B cell (primary cell): ENCODE measurements around the gene SCN8A. TPM values are rescaled to one million over a fixed set of nuclear protein-coding genes. Genes with fewer than 3 reads are reported as not detected.

Experiments
- ATAC-seq: fragments of 200-7000 bp; cut with Tn5 transposase; one replicate; pipeline ENCODE4 v1.10.0; 2021; ENCODE audit warnings: low read depth, mild to moderate bottlenecking, moderate number of reproducible peaks, moderate library complexity
- CTCF ChIA-PET: fragments of 350-600 bp; sonication (Branson Sonifier 250); formaldehyde crosslinking; loops from one replicate; lab custom pipeline; 2021; ENCODE audit warnings: antibody characterized with exemption, inconsistent platforms; lab: Charles Lee
- POLR2A ChIA-PET: fragments of 350-600 bp; sonication (Branson Sonifier 250); formaldehyde crosslinking; loops from one replicate; lab custom pipeline; 2021; ENCODE audit warnings: antibody characterized with exemption; lab: Charles Lee
- DNase-seq: peaks from one replicate; pipeline ENCODE4 v3.0.0; 2013
- H2AFZ ChIP-seq: 2 replicates; pipeline ENCODE4 v1.6.1; 2012; ENCODE audit warnings: mild to moderate bottlenecking, low read depth, low read length; ENCODE audit not compliant: insufficient read depth, poor library complexity, severe bottlenecking
- H3K27ac ChIP-seq, 2 donors: 1 replicate in 1 of 2; 2 replicates in 1 of 2; pipeline ENCODE4 v1.5.1; 2012 to 2013; ENCODE audit warnings: low read length in 2 of 2, mild to moderate bottlenecking in 2 of 2, moderate library complexity in 1 of 2
- H3K27me3 ChIP-seq, 4 experiments: fragments of 200-600 bp in 1 of 4; sonication (generic) in 1 of 4; replicated peaks in 1 of 4; 1 replicate in 2 of 4; 2 replicates in 2 of 4; pipeline versions ENCODE4 v1.6.1 to v1.7.0; 2013 to 2016; ENCODE audit warnings: low read length in 3 of 4, mild to moderate bottlenecking in 2 of 4, mixed read lengths in 1 of 4, moderate library complexity in 1 of 4; ENCODE audit not compliant: insufficient read depth in 4 of 4, control insufficient read depth in 3 of 4; ENCODE audit errors: control extremely low read depth in 1 of 4
- H3K36me3 ChIP-seq, 2 experiments: replicated peaks in 1 of 2; 1 replicate in 1 of 2; 2 replicates in 1 of 2; pipeline versions ENCODE4 v1.6.1 to v1.7.1; 2013; ENCODE audit warnings: low read length in 1 of 2; ENCODE audit not compliant: insufficient read depth in 2 of 2, control insufficient read depth in 1 of 2; ENCODE audit errors: control extremely low read depth in 1 of 2, extremely low read depth in 1 of 2
- H3K4me1 ChIP-seq, 2 donors: fragments of 200-600 bp in 1 of 2; sonication (generic) in 1 of 2; 1 replicate in 1 of 2; 2 replicates in 1 of 2; pipeline versions ENCODE4 v1.5.1 to v1.6.1; 2013 to 2017; ENCODE audit warnings: low read length in 2 of 2; ENCODE audit not compliant: control insufficient read depth in 2 of 2, insufficient read depth in 2 of 2
- H3K4me2 ChIP-seq: replicated peaks from 2 replicates; pipeline ENCODE3; 2012; ENCODE audit warnings: mild to moderate bottlenecking, low read depth, low read length; ENCODE audit not compliant: poor library complexity, severe bottlenecking
- H3K4me3 ChIP-seq, 5 experiments: fragments of 200-600 bp in 1 of 5; sonication (generic) in 1 of 5; 1 replicate in 3 of 5; 2 replicates in 2 of 5; pipeline versions ENCODE4 v1.5.1 to v1.7.0; 2011 to 2016; ENCODE audit warnings: low read length in 4 of 5, mild to moderate bottlenecking in 4 of 5, low read depth in 2 of 5, control low read depth in 1 of 5, moderate library complexity in 1 of 5; ENCODE audit not compliant: insufficient read depth in 1 of 5; ENCODE audit errors: control extremely low read depth in 1 of 5, extremely low read depth in 1 of 5
- H3K79me2 ChIP-seq: fragments of 200-600 bp; sonication (generic); one replicate; pipeline ENCODE4 v1.6.0; 2016; ENCODE audit warnings: low read length; ENCODE audit not compliant: control insufficient read depth, insufficient read depth
- H3K9ac ChIP-seq: fragments of 200-600 bp; sonication (generic); 2 replicates; pipeline ENCODE4 v1.6.1; 2017; ENCODE audit warnings: mild to moderate bottlenecking, low read length, moderate library complexity
- H3K9me3 ChIP-seq, 3 donors: one replicate each; pipeline versions ENCODE4 v1.6.1 to v1.7.1; 2013; ENCODE audit warnings: low read length in 2 of 3; ENCODE audit not compliant: control insufficient read depth in 2 of 3, insufficient read depth in 1 of 3; ENCODE audit errors: control extremely low read depth in 1 of 3
- H4K20me1 ChIP-seq: 2 replicates; pipeline ENCODE4 v1.6.0; 2012; ENCODE audit warnings: mild to moderate bottlenecking, low read length; ENCODE audit not compliant: insufficient read depth, control insufficient read depth, poor library complexity, severe bottlenecking
- H3K27ac Mint-ChIP-seq: one replicate; pipeline ENCODE4 v1.8.0; 2021; ENCODE audit warnings: mixed read lengths
- H3K27me3 Mint-ChIP-seq: one replicate; pipeline ENCODE4 v1.8.0; 2021; ENCODE audit warnings: mixed read lengths
- H3K4me1 Mint-ChIP-seq: one replicate; pipeline ENCODE4 v1.8.0; 2021; ENCODE audit warnings: mixed read lengths
- H3K4me3 Mint-ChIP-seq: one replicate; pipeline ENCODE4 v1.8.0; 2021; ENCODE audit warnings: mixed read lengths
- H3K9me3 Mint-ChIP-seq: one replicate; pipeline ENCODE4 v1.8.0; 2022; ENCODE audit warnings: mixed read lengths; ENCODE audit not compliant: insufficient read depth
- CTCF ChIP-seq: fragments of 200-600 bp; IDR thresholded peaks from one replicate; pipeline ENCODE4 v1.8.0; 2022; ENCODE audit warnings: antibody characterized with exemption, mild to moderate bottlenecking
- EZH2 ChIP-seq: IDR thresholded peaks from 2 replicates; pipeline ENCODE4 v1.6.1; 2012; ENCODE audit warnings: borderline replicate concordance, low read depth, mild to moderate bottlenecking, moderate library complexity, low read length; ENCODE audit not compliant: insufficient read depth, poor library complexity, severe bottlenecking
- WGBS: methylation state at CpG from one replicate; pipeline ENCODE4 v1.1.5; 2013; ENCODE audit warnings: missing lambda C conversion rate; ENCODE audit not compliant: insufficient coverage; 5-methylcytosine and 5-hydroxymethylcytosine counted together
- intact Hi-C: fragments of 100-400 bp; cut with micrococcal nuclease; formaldehyde crosslinking; loops from one replicate; pipeline ENCODE4 v1.10.0; 2022
- polyA plus RNA-seq: library from polyadenylated mRNA; depleted of rRNA; stranded (reverse); fragments of >200 nt; gene quantifications from 2 replicates; pipeline ENCODE4 v1.2.3, GENCODE V29; 2012
- total RNA-seq, 2 donors: library from RNA; stranded (reverse); fragments of 120-200 nt in 1 of 2; gene quantifications; 1 replicate in 1 of 2; 2 replicates in 1 of 2; pipeline versions ENCODE4 v1.2.3 to v1.2.4, GENCODE V29; 2013 to 2022

The SCN8A gene
- total and polyA plus RNA-seq, 2 donors (not counting 1 experiment from before 2014, with no cell fraction given), result 0.78 to 1.0 TPM

GRCh38 chr12:51621156-51621922, 30.3 kb downstream of the SCN8A start:
- no peak overlapping the region for H3K27ac Mint-ChIP-seq
- Histone ChIP-seq H3K4me3 (no peak overlapping the region), H3K79me2 (no peaks in the 10 kb centered on the region), H3K4me1 (no peaks in the 10 kb centered on the region), H3K36me3 (no peaks in the 10 kb centered on the region), H4K20me1 (no peaks in the 10 kb centered on the region), H2AFZ (no peak overlapping the region), H3K27me3 (peaks cover 0 to 7% (median 5%) of the 10 kb centered on the region in 4 experiments), H3K27ac (no peak overlapping the region), H3K4me2 (no peak overlapping the region), H3K9ac (no peak overlapping the region), H3K9me3 (peaks cover 3 to 6% (median 4%) of the 10 kb centered on the region in 3 donors)
- no peak for TF ChIP-seq CTCF
- TF ChIP-seq EZH2, result no peak
- no peak overlapping the region for H3K4me3 Mint-ChIP-seq
- H3K4me1 Mint-ChIP-seq, result no peaks in the 10 kb centered on the region
- CTCF ChIA-PET, result no interaction called here
- POLR2A ChIA-PET, result no interaction called here
- peaks cover 27% of the 10 kb centered on the region for H3K27me3 Mint-ChIP-seq
- intact Hi-C loops, result no loop called here
- WGBS, result 95% methylated on average over 3 of the region's 7 CpGs
- peaks cover 2% of the 10 kb centered on the region for H3K9me3 Mint-ChIP-seq
- DNase-seq (no peak), ATAC-seq (no peak)

GRCh38 chr12:51622564-51622963, 31.5 kb downstream of the SCN8A start:
- Histone ChIP-seq H4K20me1 (no peaks in the 10 kb centered on the region), H3K4me3 (no peak overlapping the region), H2AFZ (no peak overlapping the region), H3K4me2 (no peak overlapping the region), H3K4me1 (no peaks in the 10 kb centered on the region), H3K9me3 (peaks cover 0 to 3% (median 3%) of the 10 kb centered on the region in 3 donors), H3K27ac (no peak overlapping the region), H3K9ac (no peak overlapping the region), H3K79me2 (no peaks in the 10 kb centered on the region), H3K27me3 (peaks cover 0 to 6% (median 4%) of the 10 kb centered on the region in 4 experiments), H3K36me3 (no peaks in the 10 kb centered on the region)
- TF ChIP-seq CTCF, result no peak
- TF ChIP-seq EZH2, result no peak
- H3K27me3 Mint-ChIP-seq, result peaks cover 24% of the 10 kb centered on the region
- H3K9me3 Mint-ChIP-seq, result peaks cover 2% of the 10 kb centered on the region
- ChIA-PET CTCF (no interaction called here), POLR2A (no interaction called here)
- H3K4me3 Mint-ChIP-seq, result no peak overlapping the region
- intact Hi-C loops, result no loop called here
- DNase-seq, result no peak
- WGBS, result no CpG with 5 or more reads among the region's 1 CpG
- H3K27ac Mint-ChIP-seq, result no peak overlapping the region
- no peaks in the 10 kb centered on the region for H3K4me1 Mint-ChIP-seq
- ATAC-seq, result no peak
